GM12865 (cell line): ENCODE results near the gene GPC4.

Source experiments
- DNase-seq: peaks from one replicate; pipeline ENCODE4 v3.0.0; 2010; ENCODE audit warnings: low read depth
- H3K4me3 ChIP-seq: 2 replicates; pipeline ENCODE4 v1.5.1; 2011; ENCODE audit warnings: mild to moderate bottlenecking, low read depth, low read length, control low read depth
- CTCF ChIP-seq: IDR thresholded peaks from 2 replicates; pipeline ENCODE4 v1.5.1; 2011; ENCODE audit warnings: low read length, control low read depth, low read depth, inconsistent platforms; ENCODE audit not compliant: insufficient read depth; ENCODE audit errors: missing control alignments

GPC4 gene

GRCh38 chrX:133250184-133251100 is 164.8 kb downstream of the GPC4 start:
- TF ChIP-seq CTCF: no peak
- DNase-seq: no peak
- H3K4me3 ChIP-seq: no peak overlapping the region
